Measurements from ENCODE around the gene HEPN1. TPM values are rescaled to one million over a fixed set of nuclear protein-coding genes. Genes with fewer than 3 reads are reported as not detected.

The HEPN1 gene
- total and polyA plus RNA-seq, 2 donors: 0.07 TPM; not detected in 1

- WGBS: 92% methylated on average over 2 of the region's 2 CpGs
- H3K4me1 ChIP-seq (ENCODE audit: control insufficient read depth in 2 of 2, insufficient read depth in 2 of 2, low read length in 2 of 2): no peaks in the 10 kb centered on the region
- no peaks in the 10 kb centered on the region for H3K36me3 ChIP-seq (ENCODE audit: control insufficient read depth in 2 of 2, insufficient read depth in 2 of 2, low read length in 1 of 2)
- H3K9me3 ChIP-seq (ENCODE audit: control insufficient read depth in 2 of 2, insufficient read depth in 1 of 2, low read length in 1 of 2): no peaks in the 10 kb centered on the region
- DNase-seq (ENCODE audit: low read depth in 6 of 9, low spot score in 9 of 9): no peak
- H3K27me3 ChIP-seq (ENCODE audit: control insufficient read depth in 2 of 2, insufficient read depth in 1 of 2, low read length in 1 of 2): peaks cover 0 to 3% of the 10 kb centered on the region in 2 donors
- H3K27ac ChIP-seq (ENCODE audit: low read depth in 1 of 2, low read length in 1 of 2): no peak overlapping the region
- H3K4me3 ChIP-seq (ENCODE audit: low read length in 2 of 2): no peak overlapping the region
Observed at GRCh38 chr11:124890151-124890550, 28.9 kb upstream of the HEPN1 start.

GRCh38 chr11:124890683-124891372 lies 28.2 kb upstream of the HEPN1 start:
- Histone ChIP-seq H3K4me1 (ENCODE audit: control insufficient read depth in 2 of 2, insufficient read depth in 2 of 2, low read length in 2 of 2) (no peaks in the 10 kb centered on the region), H3K4me3 (ENCODE audit: low read length in 2 of 2) (no peak overlapping the region), H3K9me3 (ENCODE audit: control insufficient read depth in 2 of 2, insufficient read depth in 1 of 2, low read length in 1 of 2) (no peaks in the 10 kb centered on the region), H3K27me3 (ENCODE audit: control insufficient read depth in 2 of 2, insufficient read depth in 1 of 2, low read length in 1 of 2) (peaks cover 0 to 3% of the 10 kb centered on the region in 2 donors), H3K27ac (ENCODE audit: low read depth in 1 of 2, low read length in 1 of 2) (no peak overlapping the region), H3K36me3 (ENCODE audit: control insufficient read depth in 2 of 2, insufficient read depth in 2 of 2, low read length in 1 of 2) (no peaks in the 10 kb centered on the region)
- no peak for DNase-seq (ENCODE audit: low read depth in 6 of 9, low spot score in 9 of 9)
- 92% methylated on average over 9 of the region's 9 CpGs for WGBS

GRCh38 chr11:124891373-124891861 lies 27.6 kb upstream of the HEPN1 start:
- no peaks in the 10 kb centered on the region for H3K36me3 ChIP-seq (ENCODE audit: control insufficient read depth in 2 of 2, insufficient read depth in 2 of 2, low read length in 1 of 2)
- H3K4me3 ChIP-seq (ENCODE audit: low read length in 2 of 2): no peak overlapping the region
- peaks cover 0 to 3% of the 10 kb centered on the region in 2 donors for H3K27me3 ChIP-seq (ENCODE audit: control insufficient read depth in 2 of 2, insufficient read depth in 1 of 2, low read length in 1 of 2)
- DNase-seq (ENCODE audit: low read depth in 6 of 9, low spot score in 9 of 9): no peak
- H3K27ac ChIP-seq (ENCODE audit: low read depth in 1 of 2, low read length in 1 of 2): no peak overlapping the region
- no peaks in the 10 kb centered on the region for H3K9me3 ChIP-seq (ENCODE audit: control insufficient read depth in 2 of 2, insufficient read depth in 1 of 2, low read length in 1 of 2)
- 95% methylated on average over 12 of the region's 12 CpGs for WGBS
- H3K4me1 ChIP-seq (ENCODE audit: control insufficient read depth in 2 of 2, insufficient read depth in 2 of 2, low read length in 2 of 2): no peaks in the 10 kb centered on the region

- no peak overlapping the region for H3K4me3 ChIP-seq (ENCODE audit: low read length in 2 of 2)
- H3K9me3 ChIP-seq (ENCODE audit: control insufficient read depth in 2 of 2, insufficient read depth in 1 of 2, low read length in 1 of 2): no peaks in the 10 kb centered on the region
- H3K4me1 ChIP-seq (ENCODE audit: control insufficient read depth in 2 of 2, insufficient read depth in 2 of 2, low read length in 2 of 2): no peaks in the 10 kb centered on the region
- peaks cover 0 to 3% of the 10 kb centered on the region in 2 donors for H3K27me3 ChIP-seq (ENCODE audit: control insufficient read depth in 2 of 2, insufficient read depth in 1 of 2, low read length in 1 of 2)
- WGBS: 93% methylated on average over 2 of the region's 2 CpGs
- no peak overlapping the region for H3K27ac ChIP-seq (ENCODE audit: low read depth in 1 of 2, low read length in 1 of 2)
- DNase-seq (ENCODE audit: low read depth in 6 of 9, low spot score in 9 of 9): no peak
- no peaks in the 10 kb centered on the region for H3K36me3 ChIP-seq (ENCODE audit: control insufficient read depth in 2 of 2, insufficient read depth in 2 of 2, low read length in 1 of 2)
Observed at GRCh38 chr11:124892146-124892545, 26.9 kb upstream of the HEPN1 start.

- Histone ChIP-seq H3K9me3 (ENCODE audit: control insufficient read depth in 2 of 2, insufficient read depth in 1 of 2, low read length in 1 of 2) (no peaks in the 10 kb centered on the region), H3K27ac (ENCODE audit: low read depth in 1 of 2, low read length in 1 of 2) (no peak overlapping the region), H3K4me3 (ENCODE audit: low read length in 2 of 2) (no peak overlapping the region), H3K36me3 (ENCODE audit: control insufficient read depth in 2 of 2, insufficient read depth in 2 of 2, low read length in 1 of 2) (no peaks in the 10 kb centered on the region), H3K27me3 (ENCODE audit: control insufficient read depth in 2 of 2, insufficient read depth in 1 of 2, low read length in 1 of 2) (peaks cover 0 to 5% of the 10 kb centered on the region in 2 donors), H3K4me1 (ENCODE audit: control insufficient read depth in 2 of 2, insufficient read depth in 2 of 2, low read length in 2 of 2) (no peaks in the 10 kb centered on the region)
- 75% methylated on average over 9 of the region's 9 CpGs for WGBS
- no peak for DNase-seq (ENCODE audit: low read depth in 6 of 9, low spot score in 9 of 9)
Observed at GRCh38 chr11:124892750-124893454, 26.1 kb upstream of the HEPN1 start.

- Histone ChIP-seq H3K27me3 (ENCODE audit: control insufficient read depth in 2 of 2, insufficient read depth in 1 of 2, low read length in 1 of 2) (peaks cover 0 to 11% of the 10 kb centered on the region in 2 donors), H3K27ac (ENCODE audit: low read depth in 1 of 2, low read length in 1 of 2) (no peak overlapping the region), H3K36me3 (ENCODE audit: control insufficient read depth in 2 of 2, insufficient read depth in 2 of 2, low read length in 1 of 2) (no peaks in the 10 kb centered on the region), H3K4me1 (ENCODE audit: control insufficient read depth in 2 of 2, insufficient read depth in 2 of 2, low read length in 2 of 2) (no peaks in the 10 kb centered on the region), H3K4me3 (ENCODE audit: low read length in 2 of 2) (no peak overlapping the region), H3K9me3 (ENCODE audit: control insufficient read depth in 2 of 2, insufficient read depth in 1 of 2, low read length in 1 of 2) (no peaks in the 10 kb centered on the region)
- DNase-seq (ENCODE audit: low read depth in 6 of 9, low spot score in 9 of 9): no peak
- WGBS: 98% methylated on average over 14 of the region's 14 CpGs
Observed at GRCh38 chr11:124893781-124894401, 25.2 kb upstream of the HEPN1 start.

GRCh38 chr11:124894606-124895430 lies 24.2 kb upstream of the HEPN1 start:
- Histone ChIP-seq H3K27me3 (ENCODE audit: control insufficient read depth in 2 of 2, insufficient read depth in 1 of 2, low read length in 1 of 2) (peaks cover 0 to 16% of the 10 kb centered on the region in 2 donors), H3K27ac (ENCODE audit: low read depth in 1 of 2, low read length in 1 of 2) (no peak overlapping the region), H3K4me1 (ENCODE audit: control insufficient read depth in 2 of 2, insufficient read depth in 2 of 2, low read length in 2 of 2) (no peaks in the 10 kb centered on the region), H3K4me3 (ENCODE audit: low read length in 2 of 2) (no peak overlapping the region), H3K36me3 (ENCODE audit: control insufficient read depth in 2 of 2, insufficient read depth in 2 of 2, low read length in 1 of 2) (no peaks in the 10 kb centered on the region), H3K9me3 (ENCODE audit: control insufficient read depth in 2 of 2, insufficient read depth in 1 of 2, low read length in 1 of 2) (no peaks in the 10 kb centered on the region)
- no peak for DNase-seq (ENCODE audit: low read depth in 6 of 9, low spot score in 9 of 9)
- WGBS: 63% methylated on average over 4 of the region's 4 CpGs

GRCh38 chr11:124895471-124895971 lies 23.5 kb upstream of the HEPN1 start:
- H3K4me3 ChIP-seq (ENCODE audit: low read length in 2 of 2): no peak overlapping the region
- WGBS: 96% methylated on average over 20 of the region's 20 CpGs
- H3K36me3 ChIP-seq (ENCODE audit: control insufficient read depth in 2 of 2, insufficient read depth in 2 of 2, low read length in 1 of 2): no peaks in the 10 kb centered on the region
- peaks cover 0 to 18% of the 10 kb centered on the region in 2 donors for H3K27me3 ChIP-seq (ENCODE audit: control insufficient read depth in 2 of 2, insufficient read depth in 1 of 2, low read length in 1 of 2)
- no peak for DNase-seq (ENCODE audit: low read depth in 6 of 9, low spot score in 9 of 9)
- H3K4me1 ChIP-seq (ENCODE audit: control insufficient read depth in 2 of 2, insufficient read depth in 2 of 2, low read length in 2 of 2): no peaks in the 10 kb centered on the region
- H3K27ac ChIP-seq (ENCODE audit: low read depth in 1 of 2, low read length in 1 of 2): no peak overlapping the region
- no peaks in the 10 kb centered on the region for H3K9me3 ChIP-seq (ENCODE audit: control insufficient read depth in 2 of 2, insufficient read depth in 1 of 2, low read length in 1 of 2)

Measured in thymus (tissue), 11 donors.